GM21390 (cell line): ENCODE data around the gene ARMH3.

Experiments used
- ATAC-seq: cut with Tn5 transposase; IDR thresholded peaks from one replicate; pipeline ENCODE4 v1.9.1; 2021; ENCODE audit not compliant: unreplicated experiment

Gene ARMH3

GRCh38 chr10:101838416-101838970 is 217.5 kb downstream of the ARMH3 start:
- no peak for ATAC-seq

GRCh38 chr10:101837748-101838147 is 218.2 kb downstream of the ARMH3 start:
- ATAC-seq = no peak

- no peak for ATAC-seq
These were observed 220.6 kb downstream of the ARMH3 start for GRCh38 chr10:101835362-101835761.

- no peak for ATAC-seq
These were observed 221.6 kb downstream of the ARMH3 start for GRCh38 chr10:101834341-101834740.

DNA sequence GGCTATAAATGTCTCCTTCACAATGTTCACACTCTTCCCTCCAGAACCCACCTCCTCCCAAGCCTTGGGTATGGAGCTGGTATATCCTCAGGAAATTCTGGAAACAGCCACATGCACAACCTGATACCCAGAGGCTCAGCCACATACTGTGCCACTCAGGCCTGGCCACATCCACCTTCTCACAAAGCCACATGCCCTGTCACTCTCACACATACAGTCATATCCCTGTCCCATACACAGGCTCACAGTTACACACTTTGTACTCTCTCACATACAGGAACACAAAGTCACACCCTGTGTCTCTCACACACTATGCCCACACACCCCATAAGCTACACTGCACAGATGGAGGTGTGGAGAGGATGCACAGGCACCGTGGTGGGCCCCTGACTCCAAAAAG is 222.5 kb downstream of the ARMH3 start:
- no peak for ATAC-seq

DNA sequence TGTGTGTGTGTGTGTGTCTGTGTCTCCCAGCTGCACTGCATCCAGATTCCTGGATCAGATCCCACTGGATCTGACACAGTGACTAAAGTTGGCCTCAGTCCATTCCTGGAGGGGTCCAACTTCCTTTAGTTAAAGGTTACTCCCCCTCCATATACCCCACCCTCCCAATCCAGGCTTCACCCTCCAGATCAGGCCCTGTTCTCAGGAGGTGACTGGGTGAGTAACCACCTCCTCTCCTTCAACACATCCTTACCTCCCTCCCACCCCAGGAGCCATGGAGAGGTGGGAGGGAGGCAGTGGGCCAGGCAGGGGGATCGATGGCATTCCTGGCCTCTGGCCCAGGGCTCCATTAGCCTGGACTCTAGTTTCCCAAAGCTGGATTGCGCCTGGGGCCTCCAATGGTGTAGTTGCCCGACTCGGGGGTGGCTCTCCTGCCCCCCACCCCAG is 223.6 kb downstream of the ARMH3 start:
- no peak for ATAC-seq

GRCh38 chr10:101831169-101831811 is 224.7 kb downstream of the ARMH3 start:
- no peak for ATAC-seq

GRCh38 chr10:101830322-101831168 is 225.4 kb downstream of the ARMH3 start:
- peak; percentile 56 for ATAC-seq

DNA sequence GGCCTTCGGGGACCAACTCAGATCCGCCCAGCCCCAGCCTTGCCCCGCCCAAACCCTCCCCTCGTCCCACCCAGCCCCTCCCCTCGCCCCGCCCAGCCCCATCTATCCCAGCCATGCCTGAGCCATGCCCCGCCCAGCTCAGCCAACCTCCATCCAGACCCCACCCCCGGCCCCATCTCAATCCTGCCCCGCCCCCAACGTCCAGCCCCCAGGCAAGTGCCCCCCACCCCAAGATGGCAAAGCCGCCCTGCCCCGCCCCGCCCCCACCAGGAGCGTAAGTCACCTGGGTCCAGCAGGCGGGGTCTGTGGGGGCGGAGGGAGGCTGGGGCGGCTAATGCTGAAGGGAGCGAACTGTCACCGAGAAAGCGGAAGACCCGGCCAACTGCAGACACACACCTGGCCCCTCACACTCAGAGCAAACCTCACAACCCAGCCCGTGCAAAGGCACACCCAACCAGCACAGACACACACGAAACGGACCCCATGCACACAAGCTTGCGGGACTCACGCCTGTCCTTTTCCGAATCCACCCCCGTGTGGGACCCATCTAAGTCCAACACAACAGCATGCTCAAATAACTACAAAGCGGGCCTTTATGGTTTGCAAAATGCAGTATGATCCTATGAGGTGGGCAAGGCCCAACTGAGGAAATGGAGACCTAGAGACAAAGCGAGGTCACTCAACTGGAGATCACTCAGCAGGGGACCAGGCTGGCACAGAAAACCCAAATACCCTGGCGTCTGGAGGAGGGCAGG is 226.2 kb downstream of the ARMH3 start:
- peak; percentile 6 for ATAC-seq

- ATAC-seq = no peak
These were observed 227.0 kb downstream of the ARMH3 start for GRCh38 chr10:101828766-101829551.

DNA sequence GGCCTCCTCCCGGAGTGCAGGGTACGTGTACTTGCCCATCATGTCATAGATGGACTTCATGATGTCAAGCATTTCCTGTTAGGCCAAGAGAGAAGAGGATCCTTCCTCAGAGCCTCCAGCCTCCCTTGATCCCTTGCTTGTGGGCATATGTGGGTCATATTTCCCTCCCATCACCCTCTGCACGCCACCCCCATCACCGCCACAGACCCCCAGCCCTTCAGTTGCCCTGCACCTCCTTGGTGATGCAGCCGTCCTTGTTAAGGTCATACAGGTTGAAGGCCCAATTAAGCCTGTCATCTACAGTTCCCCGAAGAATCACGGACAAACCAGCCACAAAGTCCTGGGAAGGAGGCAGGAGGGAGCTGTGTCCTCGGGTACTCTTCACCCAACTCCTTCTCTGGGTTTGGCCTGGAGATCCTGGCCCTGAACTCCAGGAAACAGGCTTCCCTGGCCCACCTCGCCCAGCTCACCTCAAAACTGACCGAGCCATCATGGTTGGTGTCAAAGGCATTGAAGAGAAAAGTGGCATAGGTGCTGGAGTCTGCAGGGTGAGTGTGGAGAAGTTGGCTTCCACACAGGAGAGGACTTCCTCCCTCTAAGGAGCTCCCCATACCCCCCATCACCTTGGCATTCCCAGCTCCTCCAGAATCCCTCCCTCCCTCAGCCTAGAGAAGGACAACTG is 227.9 kb downstream of the ARMH3 start:
- no peak for ATAC-seq

DNA sequence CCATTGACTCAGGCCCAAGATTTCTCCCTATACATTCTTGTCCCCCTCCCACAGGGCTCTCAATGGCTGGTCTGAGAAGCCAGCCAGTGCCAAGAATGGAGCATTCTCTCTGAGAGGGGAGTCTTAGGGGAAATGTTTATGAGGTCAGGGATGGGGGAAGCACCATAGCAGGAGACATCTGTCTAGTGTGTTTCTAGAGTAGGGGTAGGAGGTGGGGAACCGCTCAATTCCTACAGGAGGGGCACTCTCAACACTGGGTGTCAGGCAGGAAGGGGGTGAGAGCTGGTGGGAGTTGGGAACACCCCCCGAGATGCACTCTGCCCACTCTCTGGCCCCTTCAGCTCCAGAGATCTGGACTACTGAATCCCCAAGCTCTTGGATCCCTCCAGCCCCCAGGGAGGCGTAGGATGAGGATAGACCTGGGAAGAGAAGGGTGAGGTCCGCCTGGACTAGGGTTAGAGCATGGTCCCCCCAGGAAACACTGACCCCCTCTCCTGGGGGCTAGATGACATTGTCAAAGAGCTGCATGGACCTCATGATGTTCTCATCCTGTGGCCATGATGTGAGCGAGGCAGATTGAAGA is 229.0 kb downstream of the ARMH3 start:
- no peak for ATAC-seq

GRCh38 chr10:101824736-101825135 is 231.2 kb downstream of the ARMH3 start:
- ATAC-seq = no peak

DNA sequence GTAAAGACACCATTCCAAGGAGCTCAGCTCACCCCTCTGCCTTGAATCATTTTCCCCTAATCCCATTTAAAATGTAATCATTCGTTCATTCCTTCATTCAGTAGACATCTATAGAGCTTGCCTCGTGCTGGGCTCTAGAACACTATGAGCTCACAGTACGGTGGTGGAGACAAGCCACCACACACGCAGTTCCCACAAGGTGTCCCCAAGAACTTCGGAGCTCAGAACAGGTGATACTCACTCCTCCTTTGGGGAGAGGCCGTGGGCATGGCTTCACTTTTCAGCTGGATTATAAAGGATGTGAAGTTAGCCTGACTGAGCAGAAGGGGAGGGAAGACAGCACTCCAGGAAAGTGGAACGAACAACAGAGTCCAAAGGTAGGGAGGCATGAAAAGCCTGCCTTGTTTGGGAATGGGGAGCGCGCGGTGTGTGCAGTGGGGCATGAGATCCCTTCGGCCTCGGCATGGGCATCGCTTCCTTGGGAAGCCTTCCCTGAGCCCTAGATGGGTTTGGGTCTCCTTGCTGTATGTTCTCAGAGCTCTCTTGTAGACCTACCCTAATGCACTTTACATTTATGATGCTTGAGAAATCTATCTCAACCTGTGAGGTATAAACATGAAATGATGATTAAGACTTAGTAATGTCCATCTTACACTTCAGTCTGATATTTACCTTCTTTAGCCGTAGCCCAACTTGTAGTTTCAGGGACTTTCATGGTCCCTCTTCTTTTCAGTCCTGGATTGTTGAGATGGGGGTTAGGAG is 236.9 kb downstream of the ARMH3 start:
- ATAC-seq = peak; percentile 28

DNA sequence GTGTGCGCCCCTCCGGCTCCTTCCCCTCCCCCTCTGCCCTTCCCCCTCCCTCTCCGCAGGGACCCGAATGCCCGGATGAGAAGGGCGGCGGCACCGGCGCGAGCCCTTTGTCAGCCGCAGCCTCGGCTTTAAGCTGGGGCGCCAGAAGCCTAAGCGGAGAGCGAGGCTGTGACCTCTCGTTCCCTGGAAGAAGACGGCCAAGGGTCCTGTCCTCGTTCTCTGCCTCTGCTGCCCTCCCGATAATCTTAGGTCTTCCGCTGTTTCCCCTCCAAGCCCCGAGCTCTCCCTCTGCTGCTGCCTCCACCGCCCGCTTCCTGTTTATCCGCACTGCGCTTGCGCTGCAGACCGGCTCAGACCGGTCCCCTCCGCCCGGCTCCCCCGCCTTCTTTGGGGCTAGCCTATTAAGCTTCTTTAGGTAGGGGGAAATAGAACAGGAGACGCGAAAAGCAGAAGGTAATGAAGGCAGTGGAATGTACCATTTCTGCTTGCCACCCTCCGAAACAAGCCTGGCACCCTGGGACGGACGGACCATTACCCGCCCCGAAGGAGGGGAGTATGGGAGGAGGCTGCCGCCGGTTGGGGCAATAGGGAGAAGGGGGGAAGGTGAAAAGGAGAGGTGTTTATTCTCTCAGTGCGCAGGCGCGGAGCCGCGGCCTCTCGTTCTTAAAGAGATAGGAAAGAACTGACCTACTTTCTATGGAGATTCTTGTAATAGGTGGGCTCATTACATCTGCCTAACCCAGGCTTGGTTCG is 237.7 kb downstream of the ARMH3 start, which contains the start of gene OGA:
OGA (minus strand) TSS at position 326 of the 753 bp plus-strand sequence. CDS start 422 bp downstream, outside the sequence.
- peak; percentile 80 for ATAC-seq

GRCh38 chr10:101817337-101818118 is 238.4 kb downstream of the ARMH3 start:
- no peak for ATAC-seq

DNA sequence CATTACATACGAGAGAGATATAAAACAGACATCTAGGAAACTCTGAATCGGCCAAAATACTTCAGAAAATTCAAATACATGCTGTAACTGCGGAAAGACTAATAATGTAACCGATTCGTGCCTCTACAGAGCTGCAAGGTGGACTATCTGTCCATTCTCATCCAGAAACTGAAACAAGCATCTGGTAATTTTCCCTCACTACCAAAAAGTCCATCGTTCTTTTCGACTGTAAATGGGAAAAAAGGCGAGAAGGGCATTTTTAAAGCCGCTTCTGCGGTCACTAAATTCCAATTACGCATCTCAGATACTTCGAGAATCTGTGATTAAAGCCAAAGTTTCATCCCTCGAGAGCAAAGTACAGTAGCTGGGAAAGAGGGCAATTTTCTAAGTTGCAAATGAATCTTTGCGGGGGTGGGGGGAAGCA is 239.0 kb downstream of the ARMH3 start:
- no peak for ATAC-seq
